Chondrocyte (in vitro differentiated cells): ENCODE results near the gene CST7. TPM values are rescaled to one million over a fixed set of nuclear protein-coding genes. Genes with fewer than 3 reads are reported as not detected.

Source experiments
- DNase-seq: peaks from one replicate; pipeline ENCODE4 v3.0.0; 2021; ENCODE audit warnings: mixed read lengths, low spot score
- H3K27ac Mint-ChIP-seq: one replicate; pipeline ENCODE4 v1.8.0; 2021; ENCODE audit warnings: mild to moderate bottlenecking, moderate library complexity, mixed read lengths; ENCODE audit not compliant: unreplicated experiment
- H3K27me3 Mint-ChIP-seq: 2 replicates; pipeline ENCODE4 v1.8.0; 2021; ENCODE audit warnings: low read depth, mixed read lengths
- H3K36me3 Mint-ChIP-seq: 2 replicates; pipeline ENCODE4 v1.8.0; 2021; ENCODE audit warnings: low read depth, mixed read lengths
- H3K4me1 Mint-ChIP-seq: 2 replicates; pipeline ENCODE4 v1.8.0; 2021; ENCODE audit warnings: low read depth, mild to moderate bottlenecking, mixed read lengths
- H3K4me3 Mint-ChIP-seq: one replicate; pipeline ENCODE4 v1.8.0; 2021; ENCODE audit warnings: mild to moderate bottlenecking, moderate library complexity, mixed read lengths; ENCODE audit not compliant: unreplicated experiment
- H3K9me3 Mint-ChIP-seq: 2 replicates; pipeline ENCODE4 v1.8.0; 2021; ENCODE audit warnings: low read depth, mixed read lengths
- CTCF ChIP-seq: fragments of 200-600 bp; sonication (generic); IDR thresholded peaks from 2 replicates; pipeline ENCODE4 v1.5.0; 2021; ENCODE audit warnings: antibody characterized with exemption, mild to moderate bottlenecking, moderate library complexity
- total RNA-seq: library from RNA; stranded (reverse); gene quantifications from 3 replicates; pipeline ENCODE4 v1.2.1, GENCODE V29; 2021

CST7 gene
- total RNA-seq, 1 donor from 2014 or later, result not detected

- Mint-ChIP-seq H3K9me3 (peaks cover 21% of the 10 kb centered on the region), H3K36me3 (peaks cover 6% of the 10 kb centered on the region), H3K27me3 (peaks cover 13% of the 10 kb centered on the region), H3K4me1 (no peaks in the 10 kb centered on the region), H3K4me3 (no peak overlapping the region), H3K27ac (no peak overlapping the region)
- no peak for TF ChIP-seq CTCF
- peak; percentile 75 for DNase-seq
Measured at GRCh38 chr20:24950836-24951525, 1.9 kb downstream of the CST7 start.

- H3K27me3 Mint-ChIP-seq, result peaks cover 9% of the 10 kb centered on the region
- no peaks in the 10 kb centered on the region for H3K4me1 Mint-ChIP-seq
- no peak overlapping the region for H3K27ac Mint-ChIP-seq
- no peak overlapping the region for H3K4me3 Mint-ChIP-seq
- TF ChIP-seq CTCF, result no peak
- peaks cover 6% of the 10 kb centered on the region for H3K36me3 Mint-ChIP-seq
- DNase-seq, result peak; percentile 60
- H3K9me3 Mint-ChIP-seq, result peaks cover 15% of the 10 kb centered on the region
Measured at GRCh38 chr20:24951536-24952083, 2.5 kb downstream of the CST7 start.

GRCh38 chr20:24952376-24953208 is 3.5 kb downstream of the CST7 start:
- H3K27me3 Mint-ChIP-seq, result peaks cover 4% of the 10 kb centered on the region
- TF ChIP-seq CTCF, result no peak
- DNase-seq, result peak; percentile 66
- peaks cover 5% of the 10 kb centered on the region for H3K9me3 Mint-ChIP-seq
- H3K4me1 Mint-ChIP-seq, result no peaks in the 10 kb centered on the region
- no peaks in the 10 kb centered on the region for H3K36me3 Mint-ChIP-seq
- H3K27ac Mint-ChIP-seq, result no peak overlapping the region
- no peak overlapping the region for H3K4me3 Mint-ChIP-seq

- H3K4me1 Mint-ChIP-seq, result no peaks in the 10 kb centered on the region
- H3K36me3 Mint-ChIP-seq, result no peaks in the 10 kb centered on the region
- DNase-seq, result no peak
- H3K27me3 Mint-ChIP-seq, result no peaks in the 10 kb centered on the region
- TF ChIP-seq CTCF, result no peak
- H3K9me3 Mint-ChIP-seq, result no peaks in the 10 kb centered on the region
- no peak overlapping the region for H3K27ac Mint-ChIP-seq
- H3K4me3 Mint-ChIP-seq, result no peak overlapping the region
Measured at GRCh38 chr20:24953209-24953575, 4.1 kb downstream of the CST7 start.

GRCh38 chr20:24953621-24954133 is 4.6 kb downstream of the CST7 start:
- peak; percentile 86 for DNase-seq

More at GRCh38 chr20:24953621-24954133, 4.6 kb downstream of the CST7 start:
- Mint-ChIP-seq H3K9me3 (no peaks in the 10 kb centered on the region), H3K27ac (no peak overlapping the region), H3K4me1 (no peaks in the 10 kb centered on the region), H3K4me3 (no peak overlapping the region), H3K36me3 (no peaks in the 10 kb centered on the region), H3K27me3 (no peaks in the 10 kb centered on the region)
- TF ChIP-seq CTCF, result no peak
